Measurements from ENCODE around the gene CALML5. TPM values are rescaled to one million over a fixed set of nuclear protein-coding genes. Genes with fewer than 3 reads are reported as not detected.

Gene CALML5
- total and polyA plus RNA-seq, 9 of the 15 experiments (the other 6 are each of a cell fraction or from before 2014, with no cell fraction given), result not detected

DNA sequence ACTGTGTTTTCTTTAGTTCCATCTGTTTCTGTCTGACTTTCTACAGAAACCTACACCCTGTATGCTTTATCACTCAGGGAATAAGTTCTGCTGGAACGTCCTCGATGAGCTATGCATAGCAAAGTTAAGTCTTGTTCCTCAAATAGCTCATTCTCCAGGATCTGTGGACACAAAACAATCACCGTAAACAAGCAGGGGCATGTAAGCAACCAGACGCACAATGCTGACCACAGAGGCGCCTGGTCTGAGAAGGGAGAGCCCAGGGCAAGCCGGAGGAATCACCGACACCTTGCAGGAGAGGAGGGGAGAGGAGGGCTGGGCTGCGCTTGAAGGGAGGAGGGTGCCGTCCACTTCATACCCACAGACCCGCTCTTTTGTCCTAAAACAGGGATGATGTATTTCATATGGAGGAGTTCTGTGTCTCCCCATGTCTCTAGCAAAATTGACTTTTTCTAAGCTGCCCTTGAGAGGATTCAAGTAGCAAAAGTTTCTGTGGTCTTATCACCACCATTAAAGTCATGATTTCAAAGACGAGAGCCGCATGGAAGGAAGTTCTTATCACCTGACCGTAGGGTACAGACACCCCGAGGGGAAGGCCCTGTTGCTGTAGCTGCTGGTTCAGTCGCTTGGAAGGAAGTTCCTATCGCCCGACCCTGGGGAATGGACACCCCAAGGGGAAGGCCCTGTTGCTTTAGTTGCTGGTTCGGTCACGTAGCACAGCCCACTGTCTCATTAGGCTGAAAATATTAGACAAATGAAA is 39.7 kb upstream of the CALML5 start (continued):
- TF ChIP-seq, protein P1, sequence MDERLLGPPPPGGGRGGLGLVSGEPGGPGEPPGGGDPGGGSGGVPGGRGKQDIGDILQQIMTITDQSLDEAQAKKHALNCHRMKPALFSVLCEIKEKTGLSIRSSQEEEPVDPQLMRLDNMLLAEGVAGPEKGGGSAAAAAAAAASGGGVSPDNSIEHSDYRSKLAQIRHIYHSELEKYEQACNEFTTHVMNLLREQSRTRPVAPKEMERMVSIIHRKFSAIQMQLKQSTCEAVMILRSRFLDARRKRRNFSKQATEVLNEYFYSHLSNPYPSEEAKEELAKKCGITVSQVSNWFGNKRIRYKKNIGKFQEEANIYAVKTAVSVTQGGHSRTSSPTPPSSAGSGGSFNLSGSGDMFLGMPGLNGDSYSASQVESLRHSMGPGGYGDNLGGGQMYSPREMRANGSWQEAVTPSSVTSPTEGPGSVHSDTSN (CRISPR knock-in tag; IDR thresholded peaks at IDR 0.05; ENCODE audit: low read depth), result no peak
- TF ChIP-seq, protein P1 (tag; conservative IDR thresholded peaks at IDR 0.05; ENCODE audit: low read depth), result no peak
- TF ChIP-seq, protein P2, sequence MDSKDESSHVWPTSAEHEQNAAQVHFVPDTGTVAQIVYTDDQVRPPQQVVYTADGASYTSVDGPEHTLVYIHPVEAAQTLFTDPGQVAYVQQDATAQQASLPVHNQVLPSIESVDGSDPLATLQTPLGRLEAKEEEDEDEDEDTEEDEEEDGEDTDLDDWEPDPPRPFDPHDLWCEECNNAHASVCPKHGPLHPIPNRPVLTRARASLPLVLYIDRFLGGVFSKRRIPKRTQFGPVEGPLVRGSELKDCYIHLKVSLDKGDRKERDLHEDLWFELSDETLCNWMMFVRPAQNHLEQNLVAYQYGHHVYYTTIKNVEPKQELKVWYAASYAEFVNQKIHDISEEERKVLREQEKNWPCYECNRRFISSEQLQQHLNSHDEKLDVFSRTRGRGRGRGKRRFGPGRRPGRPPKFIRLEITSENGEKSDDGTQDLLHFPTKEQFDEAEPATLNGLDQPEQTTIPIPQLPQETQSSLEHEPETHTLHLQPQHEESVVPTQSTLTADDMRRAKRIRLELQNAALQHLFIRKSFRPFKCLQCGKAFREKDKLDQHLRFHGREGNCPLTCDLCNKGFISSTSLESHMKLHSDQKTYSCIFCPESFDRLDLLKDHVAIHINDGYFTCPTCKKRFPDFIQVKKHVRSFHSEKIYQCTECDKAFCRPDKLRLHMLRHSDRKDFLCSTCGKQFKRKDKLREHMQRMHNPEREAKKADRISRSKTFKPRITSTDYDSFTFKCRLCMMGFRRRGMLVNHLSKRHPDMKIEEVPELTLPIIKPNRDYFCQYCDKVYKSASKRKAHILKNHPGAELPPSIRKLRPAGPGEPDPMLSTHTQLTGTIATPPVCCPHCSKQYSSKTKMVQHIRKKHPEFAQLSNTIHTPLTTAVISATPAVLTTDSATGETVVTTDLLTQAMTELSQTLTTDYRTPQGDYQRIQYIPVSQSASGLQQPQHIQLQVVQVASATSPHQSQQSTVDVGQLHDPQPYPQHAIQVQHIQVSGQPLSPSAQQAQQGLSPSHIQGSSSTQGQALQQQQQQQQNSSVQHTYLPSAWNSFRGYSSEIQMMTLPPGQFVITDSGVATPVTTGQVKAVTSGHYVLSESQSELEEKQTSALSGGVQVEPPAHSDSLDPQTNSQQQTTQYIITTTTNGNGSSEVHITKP (IDR thresholded peaks at IDR 0.05; ENCODE audit: partially characterized antibody), result no peak
- TF ChIP-seq GTF2A2 (tag; IDR thresholded peaks at IDR 0.05) (no peak), ELF2 (CRISPR knock-in tag; IDR thresholded peaks at IDR 0.05) (no peak), SMARCA5 (IDR thresholded peaks at IDR 0.05) (no peak), CBX8 (IDR thresholded peaks at IDR 0.05; ENCODE audit: borderline replicate concordance, extremely low read depth, low read depth, low read length, poor library complexity, severe bottlenecking) (no peak), MAZ (CRISPR knock-in tag; conservative IDR thresholded peaks at IDR 0.05 in 1 of 2, IDR thresholded peaks at IDR 0.05 in 1 of 2) (no peak), ZNF57 (CRISPR knock-in tag; IDR thresholded peaks at IDR 0.05) (no peak), ZNF134 (CRISPR knock-in tag; conservative IDR thresholded peaks at IDR 0.05) (0 out of 2 replicates have a peak, but pooled peaks have one; percentile 12), FOXJ3 (CRISPR knock-in tag; IDR thresholded peaks at IDR 0.05) (no peak), GTF3C2 (IDR thresholded peaks at IDR 0.05; ENCODE audit: borderline replicate concordance, extremely low read depth, insufficient read length) (no peak), GTF2B (IDR thresholded peaks at IDR 0.05; ENCODE audit: extremely low read depth, insufficient read length) (no peak), ZFP36 (IDR thresholded peaks at IDR 0.05; ENCODE audit: low read depth, low read length, partially characterized antibody) (no peak), SMARCA4 (IDR thresholded peaks at IDR 0.05) (no peak)
- TF ChIP-seq, protein P3, sequence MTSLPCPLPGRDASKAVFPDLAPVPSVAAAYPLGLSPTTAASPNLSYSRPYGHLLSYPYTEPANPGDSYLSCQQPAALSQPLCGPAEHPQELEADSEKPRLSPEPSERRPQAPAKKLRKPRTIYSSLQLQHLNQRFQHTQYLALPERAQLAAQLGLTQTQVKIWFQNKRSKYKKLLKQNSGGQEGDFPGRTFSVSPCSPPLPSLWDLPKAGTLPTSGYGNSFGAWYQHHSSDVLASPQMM (CRISPR knock-in tag; IDR thresholded peaks at IDR 0.05), result no peak
